Prostate gland (tissue), 2 donors: ENCODE measurements around the gene ZDHHC5. TPM values are rescaled to one million over a fixed set of nuclear protein-coding genes. Genes with fewer than 3 reads are reported as not detected.

Source experiments
- DNase-seq: peaks from one replicate; pipeline ENCODE4 v3.0.0-alpha.2; 2019; ENCODE audit warnings: low spot score
- H3K27ac ChIP-seq, 2 donors: fragments of 200-600 bp; sonication (generic); 2 replicates each; pipeline ENCODE4 v1.5.1; 2017 to 2019
- H3K27me3 ChIP-seq: fragments of 200-600 bp; sonication (generic); replicated peaks from 2 replicates; pipeline ENCODE4 v1.5.1; 2019; ENCODE audit not compliant: insufficient read depth
- H3K36me3 ChIP-seq, 2 donors: fragments of 200-600 bp; sonication (generic); 1 replicate in 1 of 2; 2 replicates in 1 of 2; pipeline versions ENCODE4 v1.5.1 to v1.8.1; 2017 to 2019
- H3K4me1 ChIP-seq: fragments of 200-600 bp; sonication (generic); replicated peaks from 2 replicates; pipeline ENCODE4 v1.5.1; 2019
- H3K4me3 ChIP-seq, 2 donors: fragments of 200-600 bp; sonication (generic); 2 replicates each; pipeline ENCODE4 v1.5.1; 2017 to 2019
- H3K9me3 ChIP-seq: fragments of 200-600 bp; sonication (generic); 2 replicates; pipeline ENCODE4 v1.5.1; 2017
- POLR2A ChIP-seq: fragments of 450-650 bp; IDR thresholded peaks from one replicate; pipeline ENCODE4 v1.6.1; 2016; ENCODE audit warnings: antibody characterized with exemption, mild to moderate bottlenecking
- POLR2AphosphoS5 ChIP-seq: sonication (generic); formaldehyde crosslinking; IDR thresholded peaks from one replicate; pipeline ENCODE4 v1.6.1; 2017; ENCODE audit warnings: antibody characterized with exemption
- WGBS: methylation state at CpG from one replicate; pipeline ENCODE4 v1.1.5; 2018; 5-methylcytosine and 5-hydroxymethylcytosine counted together
- intact Hi-C: fragments of 100-400 bp; cut with DNase I; formaldehyde crosslinking; loops from one replicate; pipeline ENCODE4 v1.14.2; 2022
- total RNA-seq, 2 donors: library from RNA; depleted of rRNA; stranded (reverse); fragments of >200 nt; gene quantifications; one replicate each; pipeline ENCODE4 v1.1.0, GENCODE V29; 2016
- TF ChIP-seq, protein P1 (sequence below), 4 experiments: fragments of 200-600 bp in 2 of 4; fragments of 450-650 bp in 2 of 4; sonication (generic) in 2 of 4; IDR thresholded peaks; 1 replicate in 3 of 4; 2 replicates in 1 of 4; pipeline ENCODE4 v1.5.1; 2016 to 2019; ENCODE audit warnings: antibody characterized with exemption in 4 of 4, mild to moderate bottlenecking in 2 of 4, moderate library complexity in 2 of 4

The ZDHHC5 gene
- total RNA-seq, 2 donors from 2014 or later: 65.4 to 69.9 TPM

DNA sequence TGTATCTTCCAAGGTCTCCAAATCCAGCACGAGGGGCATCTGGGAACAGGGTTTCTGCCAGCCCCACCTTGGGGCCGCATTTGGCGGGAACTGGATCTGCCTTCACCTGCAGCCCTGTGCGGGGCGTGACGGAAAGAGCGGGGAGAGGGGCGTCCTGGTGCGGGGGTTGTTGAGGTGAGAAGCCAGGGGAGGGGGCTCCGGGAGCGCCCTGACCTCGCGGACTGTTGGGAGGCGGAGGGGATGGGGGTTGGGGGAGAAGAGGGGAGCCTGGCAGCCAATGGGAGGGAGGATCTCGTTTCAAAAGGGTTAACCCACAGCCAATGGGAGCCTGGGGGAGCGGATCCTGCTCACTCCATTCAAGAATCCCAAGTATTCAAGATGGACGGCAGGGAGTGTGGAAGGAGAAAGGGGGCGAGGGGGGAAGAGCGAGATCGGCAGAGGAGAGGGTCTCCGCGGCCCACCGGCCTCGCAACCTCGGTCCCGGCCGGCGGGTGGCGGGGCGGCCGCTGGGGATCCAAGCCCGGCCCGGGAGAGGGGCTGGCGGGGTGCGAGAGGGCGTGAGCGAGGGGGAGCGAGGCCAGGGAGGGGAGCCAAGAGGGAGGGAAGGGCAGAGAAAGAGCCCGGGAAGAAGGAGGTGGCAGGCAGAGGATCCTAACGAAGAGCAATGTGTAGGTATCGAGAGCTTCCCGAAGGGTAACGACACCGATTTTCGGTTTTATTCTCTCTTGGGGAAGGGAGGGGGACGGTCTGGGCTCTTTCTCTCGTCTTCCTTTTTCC, 29.7 kb upstream of the ZDHHC5 start:
- intact Hi-C loops: loop anchor here (2.0 kb wide), 1 partner anchor 39 kb away; no protein-coding TSS in a partner anchor
- H3K27me3 ChIP-seq: no peaks in the 10 kb centered on the region
- peaks cover 5% of the 10 kb centered on the region for H3K4me1 ChIP-seq
- no peaks in the 10 kb centered on the region for H3K9me3 ChIP-seq
- TF ChIP-seq POLR2AphosphoS5 (peak; percentile 41), POLR2A (peak; percentile 29)
- TF ChIP-seq, protein P1, sequence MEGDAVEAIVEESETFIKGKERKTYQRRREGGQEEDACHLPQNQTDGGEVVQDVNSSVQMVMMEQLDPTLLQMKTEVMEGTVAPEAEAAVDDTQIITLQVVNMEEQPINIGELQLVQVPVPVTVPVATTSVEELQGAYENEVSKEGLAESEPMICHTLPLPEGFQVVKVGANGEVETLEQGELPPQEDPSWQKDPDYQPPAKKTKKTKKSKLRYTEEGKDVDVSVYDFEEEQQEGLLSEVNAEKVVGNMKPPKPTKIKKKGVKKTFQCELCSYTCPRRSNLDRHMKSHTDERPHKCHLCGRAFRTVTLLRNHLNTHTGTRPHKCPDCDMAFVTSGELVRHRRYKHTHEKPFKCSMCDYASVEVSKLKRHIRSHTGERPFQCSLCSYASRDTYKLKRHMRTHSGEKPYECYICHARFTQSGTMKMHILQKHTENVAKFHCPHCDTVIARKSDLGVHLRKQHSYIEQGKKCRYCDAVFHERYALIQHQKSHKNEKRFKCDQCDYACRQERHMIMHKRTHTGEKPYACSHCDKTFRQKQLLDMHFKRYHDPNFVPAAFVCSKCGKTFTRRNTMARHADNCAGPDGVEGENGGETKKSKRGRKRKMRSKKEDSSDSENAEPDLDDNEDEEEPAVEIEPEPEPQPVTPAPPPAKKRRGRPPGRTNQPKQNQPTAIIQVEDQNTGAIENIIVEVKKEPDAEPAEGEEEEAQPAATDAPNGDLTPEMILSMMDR (IDR thresholded peaks at IDR 0.05): peak in 1 of 4 experiments; percentile 16
- peak overlapping the region; percentile 52 to 76 for H3K4me3 ChIP-seq
- H3K27ac ChIP-seq: peak overlapping the region; percentile 66 to 81
- H3K36me3 ChIP-seq: no peaks in the 10 kb centered on the region
- DNase-seq: peak; percentile 74
- WGBS: under 1% methylated on average over 47 of the region's 47 CpGs

DNA sequence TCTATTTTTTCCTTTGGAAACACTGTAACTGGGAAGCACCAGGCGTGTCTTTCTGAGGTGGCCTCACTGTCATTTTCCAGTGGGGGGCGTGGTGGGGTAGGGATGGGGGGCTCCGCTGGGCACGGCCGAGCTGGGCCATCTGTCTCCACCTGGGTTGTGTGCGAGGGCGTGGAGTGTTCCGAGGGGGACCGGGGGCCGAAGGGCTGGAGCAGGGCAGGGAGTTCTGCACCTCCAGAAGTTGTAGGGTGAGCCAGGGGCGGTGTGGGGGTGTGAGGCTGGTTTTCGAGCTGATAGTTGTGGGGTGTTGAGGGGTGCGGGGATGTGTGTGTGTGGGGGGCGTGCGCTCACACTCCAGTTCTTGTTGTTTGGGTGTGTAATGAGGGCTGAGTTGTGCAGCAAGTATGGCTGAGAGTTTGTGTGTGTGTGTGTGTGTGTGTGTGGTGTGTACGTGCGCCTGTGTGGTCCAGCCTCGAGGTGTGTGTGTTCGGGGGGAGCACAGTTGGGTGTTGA, 29.0 kb upstream of the ZDHHC5 start:
- Histone ChIP-seq H3K36me3 (no peaks in the 10 kb centered on the region), H3K27ac (peak overlapping the region; percentile 66 to 81), H3K9me3 (no peaks in the 10 kb centered on the region), H3K27me3 (no peaks in the 10 kb centered on the region), H3K4me1 (peaks cover 5% of the 10 kb centered on the region), H3K4me3 (peak overlapping the region; percentile 52 to 76)
- TF ChIP-seq, protein P1 (IDR thresholded peaks at IDR 0.05): no peak
- no peak for TF ChIP-seq POLR2A
- TF ChIP-seq POLR2AphosphoS5: no peak
- no peak for DNase-seq
- intact Hi-C loops: loop anchor here (2.0 kb wide), 1 partner anchor 40 kb away; no protein-coding TSS in a partner anchor
- 2% methylated on average over 19 of the region's 19 CpGs for WGBS

DNA sequence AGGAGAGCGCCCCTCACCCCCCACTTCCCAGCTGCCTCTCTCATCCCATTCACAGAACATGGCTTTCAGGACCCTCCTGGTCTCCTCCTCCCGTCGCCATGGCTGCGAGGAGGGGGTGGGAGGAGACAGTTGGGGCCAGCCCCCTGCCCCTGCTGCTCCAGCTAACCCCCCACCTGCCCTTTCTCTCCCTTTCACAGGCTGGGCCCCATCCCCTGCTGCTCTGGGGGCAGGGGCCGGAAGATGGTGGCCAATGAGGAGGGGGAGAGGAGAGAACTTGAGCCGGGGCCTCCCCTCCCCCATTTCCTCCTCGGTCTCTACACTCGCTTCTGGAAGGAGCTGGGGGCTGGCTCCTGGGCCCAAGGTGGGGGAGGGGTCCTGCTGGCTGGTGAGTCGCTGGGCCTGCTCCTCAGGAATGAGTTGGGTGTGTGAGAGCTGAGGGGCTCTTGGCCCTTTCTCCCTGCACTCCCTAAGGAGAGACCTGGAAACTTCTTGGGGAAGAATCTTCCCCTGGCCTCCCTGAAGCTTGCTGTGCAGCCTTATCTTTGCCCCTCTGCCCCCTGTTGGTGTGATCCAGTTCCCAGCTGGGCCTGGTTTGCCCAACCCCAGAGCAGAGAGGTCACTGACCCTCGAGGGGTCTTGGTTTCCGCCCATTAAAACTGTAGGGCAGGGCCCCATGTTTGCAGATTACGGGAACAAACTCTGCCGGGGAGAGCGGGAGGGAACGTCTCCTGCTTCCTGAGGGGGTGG, 28.4 kb upstream of the ZDHHC5 start:
- no peaks in the 10 kb centered on the region for H3K27me3 ChIP-seq
- H3K9me3 ChIP-seq: no peaks in the 10 kb centered on the region
- 14% methylated on average over 15 of the region's 15 CpGs for WGBS
- H3K4me1 ChIP-seq: peaks cover 6% of the 10 kb centered on the region
- TF ChIP-seq, protein P1 (IDR thresholded peaks at IDR 0.05): no peak
- no peak for TF ChIP-seq POLR2A
- no peak for TF ChIP-seq POLR2AphosphoS5
- intact Hi-C loops: loop anchor here (2.0 to 10.0 kb wide), 4 partner anchors 41 to 185 kb away; no protein-coding TSS in a partner anchor
- DNase-seq: no peak
- H3K36me3 ChIP-seq: no peaks in the 10 kb centered on the region
- H3K27ac ChIP-seq: no peak overlapping the region
- peak overlapping the region; percentile 52 to 76 for H3K4me3 ChIP-seq

DNA sequence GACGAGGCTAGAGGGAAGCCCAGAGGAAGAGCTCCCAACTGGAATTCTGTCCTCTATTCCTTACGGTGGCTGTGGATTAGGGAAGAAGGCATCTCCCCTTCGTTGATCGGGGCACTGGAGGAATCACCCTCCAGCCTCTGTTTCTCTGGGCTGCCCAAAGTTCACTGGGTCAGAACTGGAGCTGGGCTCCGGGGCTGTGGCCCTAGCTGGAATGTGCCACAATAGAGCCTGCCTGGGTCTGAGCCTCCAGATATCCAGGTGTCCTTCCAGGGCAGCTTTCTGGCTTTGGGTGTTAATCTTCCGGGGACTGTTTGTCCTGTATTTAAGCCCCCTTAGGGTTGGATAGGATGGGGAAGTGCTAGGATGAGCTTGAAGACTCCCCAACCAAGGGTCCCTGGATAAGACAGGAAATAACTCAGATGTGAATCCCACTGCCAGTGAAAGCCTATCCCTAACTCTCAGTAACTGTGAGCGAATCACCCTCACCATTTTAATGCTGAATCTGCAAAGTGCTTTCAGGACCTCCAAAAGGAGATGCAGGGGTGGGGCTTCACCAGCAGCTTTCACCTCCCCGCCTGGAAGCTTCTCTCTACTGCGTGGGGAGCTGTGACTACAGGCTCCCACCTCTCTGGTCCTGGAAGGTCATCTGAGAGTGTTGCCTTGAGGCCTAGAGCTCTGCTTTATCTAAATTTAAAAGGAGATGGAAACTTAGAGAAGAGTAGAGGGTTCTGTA, 27.7 kb upstream of the ZDHHC5 start:
- no peak for DNase-seq
- WGBS: 50% methylated on average over 9 of the region's 9 CpGs
- Histone ChIP-seq H3K4me3 (no peak overlapping the region), H3K27ac (no peak overlapping the region), H3K4me1 (peaks cover 12% of the 10 kb centered on the region), H3K36me3 (no peaks in the 10 kb centered on the region), H3K27me3 (no peaks in the 10 kb centered on the region), H3K9me3 (no peaks in the 10 kb centered on the region)
- intact Hi-C loops: loop anchor here (2.0 to 10.0 kb wide), 3 partner anchors 71 to 185 kb away; no protein-coding TSS in a partner anchor
- TF ChIP-seq POLR2AphosphoS5: no peak
- TF ChIP-seq POLR2A: no peak
- TF ChIP-seq, protein P1 (IDR thresholded peaks at IDR 0.05): no peak
